Small intestine (tissue), 7 donors: ENCODE results near the gene RPL41. TPM values are rescaled to one million over a fixed set of nuclear protein-coding genes. Genes with fewer than 3 reads are reported as not detected.

Experiments used
- DNase-seq, 2 donors: peaks; one replicate each; pipeline versions ENCODE4 v3.0.0 to v3.0.0-alpha.2; 2013
- FAIRE-seq: peaks from 2 replicates; lab custom pipeline; 2012; peaks lifted over from hg19 to GRCh38; lab: Jason Lieb, UNC
- H3K27ac ChIP-seq, 3 donors: one replicate each; pipeline ENCODE4 v1.5.1; 2013; ENCODE audit warnings: low read length in 2 of 3, mild to moderate bottlenecking in 2 of 3, control low read depth in 1 of 3, inconsistent platforms in 1 of 3, low read depth in 1 of 3, moderate library complexity in 1 of 3
- H3K27me3 ChIP-seq, 3 donors: one replicate each; pipeline ENCODE4 v1.6.1; 2013; ENCODE audit warnings: low read length in 3 of 3, inconsistent platforms in 1 of 3; ENCODE audit not compliant: control insufficient read depth in 3 of 3, insufficient read depth in 3 of 3
- H3K36me3 ChIP-seq, 3 donors: one replicate each; pipeline ENCODE4 v1.6.1; 2013; ENCODE audit warnings: low read length in 3 of 3, inconsistent platforms in 1 of 3, low read depth in 1 of 3, mild to moderate bottlenecking in 1 of 3, moderate library complexity in 1 of 3; ENCODE audit not compliant: control insufficient read depth in 3 of 3, insufficient read depth in 2 of 3
- H3K4me1 ChIP-seq, 3 donors: one replicate each; pipeline ENCODE4 v1.6.1; 2013; ENCODE audit warnings: low read length in 2 of 3, inconsistent platforms in 1 of 3, low read depth in 1 of 3, mild to moderate bottlenecking in 1 of 3, moderate library complexity in 1 of 3; ENCODE audit not compliant: control insufficient read depth in 3 of 3, insufficient read depth in 2 of 3
- H3K4me3 ChIP-seq, 3 donors: one replicate each; pipeline ENCODE4 v1.5.1; 2013; ENCODE audit warnings: low read length in 3 of 3, control low read depth in 1 of 3, inconsistent platforms in 1 of 3, low read depth in 1 of 3, mild to moderate bottlenecking in 1 of 3, moderate library complexity in 1 of 3
- H3K9me3 ChIP-seq, 2 donors: one replicate each; pipeline ENCODE4 v1.6.1; 2013; ENCODE audit warnings: low read depth in 1 of 2, low read length in 1 of 2; ENCODE audit not compliant: control insufficient read depth in 2 of 2, insufficient read depth in 1 of 2
- WGBS, 3 donors: extraction: QIAGEN DNeasy Blood & Tissue Kit; methylation state at CpG; one replicate each; pipeline ENCODE4 v1.1.7; 2013; 5-methylcytosine and 5-hydroxymethylcytosine counted together
- polyA plus RNA-seq, 4 donors: library from polyadenylated mRNA; stranded (reverse) in 3 of 4; unstranded in 1 of 4; fragments of 200-250 nt in 3 of 4; fragments of 120-200 nt in 1 of 4; gene quantifications; one replicate each; pipeline versions ENCODE4 v1.2.1 to v1.2.3, GENCODE V29; 2013
- donor health status: healthy with polysubstance abuse.
- donor health status: control.
- donor health status: control.
- donor health status: Bipolar disorder and iron deficiency.
- donor health status: healthy.

The RPL41 gene
- polyA plus RNA-seq, 4 donors: 3,267 to 7,277 (median 5,942) TPM

- DNase-seq (peak; percentile 61 to 79), FAIRE-seq (no peak)
- Histone ChIP-seq H3K27me3 (no peaks in the 10 kb centered on the region), H3K27ac (peak overlapping the region in 2 of 3 donors; percentile 21 to 29), H3K4me3 (no peak overlapping the region), H3K9me3 (no peaks in the 10 kb centered on the region), H3K4me1 (peaks cover 0 to 23% (median 0%) of the 10 kb centered on the region in 3 donors), H3K36me3 (peaks cover 3 to 36% (median 10%) of the 10 kb centered on the region in 3 donors)
- 61 to 70% (median 66%) methylated on average over 13 of the region's 13 CpGs for WGBS, 3 donors
Measured at GRCh38 chr12:56146492-56147460, 30.3 kb downstream of the RPL41 start.

- Histone ChIP-seq H3K9me3 (no peaks in the 10 kb centered on the region), H3K4me1 (peaks cover 2 to 36% (median 7%) of the 10 kb centered on the region in 3 donors), H3K27ac (no peak overlapping the region), H3K4me3 (no peak overlapping the region), H3K36me3 (peaks cover 0 to 18% (median 4%) of the 10 kb centered on the region in 3 donors), H3K27me3 (no peaks in the 10 kb centered on the region)
- DNase-seq: no peak
- no peak for FAIRE-seq
- WGBS, 3 donors: 62 to 69% (median 66%) methylated on average over 3 of the region's 3 CpGs
Measured at GRCh38 chr12:56150563-56150962, 34.1 kb downstream of the RPL41 start.

- DNase-seq (peak; percentile 81 to 87), FAIRE-seq (no peak)
- Histone ChIP-seq H3K27me3 (no peaks in the 10 kb centered on the region), H3K9me3 (no peaks in the 10 kb centered on the region), H3K4me1 (peaks cover 4 to 36% (median 7%) of the 10 kb centered on the region in 3 donors), H3K27ac (peak overlapping the region; percentile 86 to 96 (median 86)), H3K36me3 (peaks cover 0 to 23% (median 5%) of the 10 kb centered on the region in 3 donors), H3K4me3 (peak overlapping the region; percentile 49 to 54 (median 52))
- 0 to 4% (median 1%) methylated on average over 12 of the region's 12 CpGs for WGBS, 3 donors
Measured at GRCh38 chr12:56151672-56152131, 35.3 kb downstream of the RPL41 start.

- Histone ChIP-seq H3K4me1 (peaks cover 4 to 34% (median 7%) of the 10 kb centered on the region in 3 donors), H3K36me3 (peaks cover 0 to 23% (median 5%) of the 10 kb centered on the region in 3 donors), H3K9me3 (no peaks in the 10 kb centered on the region), H3K27ac (peak within 1 kb of the TSS; percentile 86 to 96 (median 86)), H3K27me3 (no peaks in the 10 kb centered on the region), H3K4me3 (peak within 1 kb of the TSS; percentile 49 to 54 (median 52))
- WGBS, 3 donors: 0 to 1% (median 1%) methylated on average over 27 to 37 of the region's 37 CpGs
- peak; percentile 94 to 97 for DNase-seq
- FAIRE-seq: no peak
Measured at GRCh38 chr12:56152132-56152755, 35.8 kb downstream of the RPL41 start, which contains the start of gene MYL6B. MYL6B (plus strand) TSS chr12:56152587; CDS start chr12:56153919, 1,332 bp downstream.

GRCh38 chr12:56152756-56153677 is 36.6 kb downstream of the RPL41 start:
- Histone ChIP-seq H3K9me3 (no peaks in the 10 kb centered on the region), H3K4me1 (peaks cover 4 to 38% (median 7%) of the 10 kb centered on the region in 3 donors), H3K27ac (peak overlapping the region; percentile 6 to 96 (median 86)), H3K4me3 (peak overlapping the region; percentile 49 to 54 (median 52)), H3K36me3 (peaks cover 0 to 23% (median 5%) of the 10 kb centered on the region in 3 donors), H3K27me3 (no peaks in the 10 kb centered on the region)
- 3 to 10% (median 10%) methylated on average over 8 of the region's 8 CpGs for WGBS, 3 donors
- FAIRE-seq (no peak), DNase-seq (peak in 1 of 2 donors; percentile 51)

- no peaks in the 10 kb centered on the region for H3K27me3 ChIP-seq
- 75 to 87% (median 77%) methylated on average over 5 of the region's 5 CpGs for WGBS, 3 donors
- DNase-seq (no peak), FAIRE-seq (no peak)
- H3K27ac ChIP-seq: no peak overlapping the region
- peaks cover 0 to 23% (median 5%) of the 10 kb centered on the region in 3 donors for H3K36me3 ChIP-seq
- H3K4me3 ChIP-seq: no peak overlapping the region
- H3K9me3 ChIP-seq: no peaks in the 10 kb centered on the region
- peaks cover 4 to 38% (median 7%) of the 10 kb centered on the region in 3 donors for H3K4me1 ChIP-seq
Measured at GRCh38 chr12:56153678-56154065, 37.2 kb downstream of the RPL41 start.

- Histone ChIP-seq H3K27me3 (no peaks in the 10 kb centered on the region), H3K27ac (no peak overlapping the region), H3K9me3 (no peaks in the 10 kb centered on the region), H3K4me1 (peaks cover 4 to 38% (median 7%) of the 10 kb centered on the region in 3 donors), H3K4me3 (no peak overlapping the region), H3K36me3 (peaks cover 0 to 25% (median 5%) of the 10 kb centered on the region in 3 donors)
- DNase-seq (no peak), FAIRE-seq (no peak)
- WGBS, 3 donors: 92 to 97% (median 92%) methylated on average over 1 of the region's 1 CpG
Measured at GRCh38 chr12:56154246-56154771, 37.9 kb downstream of the RPL41 start.
